HepG2 (cell line): Measurements from ENCODE around the gene LRRC72. TPM values are rescaled to one million over a fixed set of nuclear protein-coding genes. Genes with fewer than 3 reads are reported as not detected.

Experiments
- ATAC-seq: fragments of 200-7000 bp; cut with Tn5 transposase; 3 replicates; pipeline ENCODE4 v1.9.1; 2020; ENCODE audit warnings: mild to moderate bottlenecking, moderate library complexity
- BruUV-seq: library from RNA; stranded (reverse); fragments of 400-500 nt; replicated peaks from 2 replicates; lab custom pipeline; 2021; lab: Mats Ljungman, UMichigan
- CTCF ChIA-PET: fragments of 300-600 bp; formaldehyde crosslinking; extraction: SDS; loops from one replicate; lab custom pipeline; 2021; ENCODE audit warnings: low total read pairs, inconsistent platforms, low intra/inter-chr PET ratio; lab: Yijun Ruan, JAX
- POLR2A ChIA-PET: fragments of 350-600 bp; sonication (Branson Sonifier 250); formaldehyde crosslinking; loops from one replicate; lab custom pipeline; 2020; ENCODE audit warnings: antibody characterized with exemption, inconsistent platforms; lab: Yijun Ruan, JAX
- DNase-seq: peaks from one replicate; pipeline ENCODE4 v3.0.0-alpha.2; 2015; ENCODE audit warnings: low spot score
- FAIRE-seq: peaks from 3 replicates; lab custom pipeline; 2011; peaks lifted over from hg19 to GRCh38; lab: Jason Lieb, UNC
- H2AFZ ChIP-seq: one replicate; pipeline ENCODE4 v1.6.1; 2011; ENCODE audit warnings: low read length, inconsistent platforms
- H3K27ac ChIP-seq: fragments of 300-600 bp; 3 replicates; pipeline ENCODE4 v1.8.0; 2011; ENCODE audit warnings: mixed run types, mild to moderate bottlenecking, mixed read lengths, low read length, inconsistent platforms; ENCODE audit not compliant: insufficient read depth; ENCODE audit errors: extremely low read length
- H3K27me3 ChIP-seq, 2 experiments: fragments of 200-600 bp in 1 of 2; 2 replicates in 1 of 2; 3 replicates in 1 of 2; pipeline versions ENCODE4 v1.6.0 to v1.8.0; 2011; ENCODE audit warnings: low read length in 2 of 2, mild to moderate bottlenecking in 2 of 2, moderate library complexity in 2 of 2, inconsistent platforms in 1 of 2; ENCODE audit not compliant: insufficient read depth in 2 of 2, control insufficient read depth in 1 of 2
- H3K36me3 ChIP-seq, 2 experiments: fragments of 200-600 bp in 1 of 2; replicated peaks in 1 of 2; 2 replicates in 1 of 2; 3 replicates in 1 of 2; pipeline versions ENCODE4 v1.5.1 to v1.8.0; 2011; ENCODE audit warnings: low read length in 2 of 2, inconsistent platforms in 1 of 2; ENCODE audit not compliant: insufficient read depth in 2 of 2, control insufficient read depth in 1 of 2
- H3K4me1 ChIP-seq: 2 replicates; pipeline ENCODE4 v1.5.1; 2012; ENCODE audit warnings: low read length, inconsistent platforms; ENCODE audit not compliant: insufficient read depth
- H3K4me2 ChIP-seq: 2 replicates; pipeline ENCODE4 v1.6.0; 2011; ENCODE audit warnings: low read depth, low read length, inconsistent platforms
- H3K4me3 ChIP-seq, 3 experiments: fragments of 200-600 bp in 1 of 3; sonication (generic), shearing (Covaris generic) in 1 of 3; replicated peaks in 1 of 3; 2 replicates each; pipeline ENCODE4 v1.5.1; 2011 to 2016; ENCODE audit warnings: low read length in 3 of 3, inconsistent platforms in 2 of 3, low read depth in 2 of 3, mild to moderate bottlenecking in 2 of 3, control low read depth in 1 of 3, mixed read lengths in 1 of 3; ENCODE audit not compliant: insufficient read depth in 1 of 3
- H3K79me2 ChIP-seq: one replicate; pipeline ENCODE4 v1.6.1; 2011; ENCODE audit warnings: low read length, inconsistent platforms; ENCODE audit not compliant: insufficient read depth
- H3K9ac ChIP-seq: 2 replicates; pipeline ENCODE4 v1.6.0; 2011; ENCODE audit warnings: mild to moderate bottlenecking, low read depth, low read length, inconsistent platforms; ENCODE audit not compliant: insufficient read depth
- H3K9me3 ChIP-seq: 2 replicates; pipeline ENCODE4 v1.5.1; 2012; ENCODE audit warnings: mild to moderate bottlenecking, low read length
- H4K20me1 ChIP-seq: 2 replicates; pipeline ENCODE4 v1.6.0; 2011; ENCODE audit warnings: inconsistent platforms, mild to moderate bottlenecking, low read length, moderate library complexity; ENCODE audit not compliant: insufficient read depth
- KDM4B ChIP-seq: sonication (generic); formaldehyde crosslinking; IDR thresholded peaks from 2 replicates; pipeline ENCODE4 v1.4.0; 2020; ENCODE audit warnings: missing genetic modification reagents
- WGBS: methylation state at CpG from one replicate; pipeline ENCODE4 v1.1.6; 2017; ENCODE audit warnings: low lambda C conversion rate; 5-methylcytosine and 5-hydroxymethylcytosine counted together
- in situ Hi-C: cut with HindIII; loops from 2 replicates; pipeline ENCODE4 v1.10.0; 2017; ENCODE audit warnings: low pct_unique_long_range_greater_than_20kb; ENCODE audit not compliant: extremely low pct_ligation_motif_present
- intact Hi-C: fragments of 100-400 bp; cut with micrococcal nuclease; formaldehyde crosslinking; loops from one replicate; pipeline ENCODE4 v1.10.0; 2022; ENCODE audit not compliant: unreplicated experiment
- polyA plus RNA-seq, 8 experiments: library from polyadenylated mRNA; depleted of rRNA in 3 of 8; stranded (reverse) in 7 of 8; unstranded in 1 of 8; fragments of >200 nt; fragmentation: Illumina TruSeq in 4 of 8; extraction: Trizol in 4 of 8; gene quantifications; 2 replicates each; pipeline versions ENCODE4 v1.2.1 to v1.2.3, GENCODE V29; 2011 to 2016; ENCODE audit warnings: low read depth in 4 of 8, missing spikeins in 1 of 8, mixed read lengths in 1 of 8; ENCODE audit not compliant: insufficient read depth in 1 of 8
- total RNA-seq, 5 experiments: library from RNA; depleted of rRNA; stranded (reverse); fragments of >200 nt; fragmentation: Illumina TruSeq; extraction: Trizol; gene quantifications; 2 replicates each; pipeline ENCODE4 v1.2.3, GENCODE V29; 2016; ENCODE audit warnings: low read depth in 1 of 5

Gene LRRC72
- total and polyA plus RNA-seq, 2 of the 13 experiments (the other 11 are each of a cell fraction or from before 2014, with no cell fraction given) = not detected

- FAIRE-seq = no peak
- Histone ChIP-seq H3K79me2 (no peaks in the 10 kb centered on the region), H3K9ac (no peak overlapping the region), H3K4me3 (no peak overlapping the region), H3K9me3 (no peaks in the 10 kb centered on the region), H3K36me3 (peaks cover 0 to 14% of the 10 kb centered on the region in 2 experiments; a peak in 3 of 5 replicates), H2AFZ (no peak overlapping the region), H3K27me3 (no peaks in the 10 kb centered on the region), H3K4me2 (no peak overlapping the region), H4K20me1 (no peaks in the 10 kb centered on the region), H3K27ac (no peak overlapping the region), H3K4me1 (no peaks in the 10 kb centered on the region)
- no peak for TF ChIP-seq KDM4B (CRISPR knock-in tag)
- 100% methylated on average over 1 of the region's 1 CpG for WGBS
- ChIA-PET POLR2A (no interaction called here), CTCF (no interaction called here)
- no peak for ATAC-seq
- BruUV-seq = no TSS peak
- intact Hi-C loops (no loop called here), in situ Hi-C loops (no loop called here)
- DNase-seq = no peak
Observed at GRCh38 chr7:16630654-16631053, 104.0 kb downstream of the LRRC72 start.

Other genes starting within 250 kb of the LRRC72 start
- 1.1 and 1.3 TPM in 2 replicates for gene CRPPA, start 105.3 kb upstream of the LRRC72 start, total RNA-seq (2016; rRNA removed; fragmentation: Illumina TruSeq; extraction: Trizol)
- 0.16 and 0.18 TPM in 2 replicates for gene CRPPA, start 105.3 kb upstream of the LRRC72 start, polyA plus RNA-seq (2011; rRNA removed)
- gene SOSTDC1, start 61.1 kb upstream of the LRRC72 start, total RNA-seq (2016; rRNA removed; fragmentation: Illumina TruSeq; extraction: Trizol) = not detected in 2 replicates
- not detected in 2 replicates for gene SOSTDC1, start 61.1 kb upstream of the LRRC72 start, polyA plus RNA-seq (2011; rRNA removed)
- gene ANKMY2, start 118.9 kb downstream of the LRRC72 start, total RNA-seq (2016; rRNA removed; fragmentation: Illumina TruSeq; extraction: Trizol) = 21.6 and 32.0 TPM in 2 replicates
- 11.1 and 12.2 TPM in 2 replicates for gene ANKMY2, start 118.9 kb downstream of the LRRC72 start, polyA plus RNA-seq (2011; rRNA removed)
- gene BZW2, start 119.4 kb downstream of the LRRC72 start, total RNA-seq (2016; rRNA removed; fragmentation: Illumina TruSeq; extraction: Trizol) = 95.2 and 111 TPM in 2 replicates
- 18.9 and 21.8 TPM in 2 replicates for gene BZW2, start 119.4 kb downstream of the LRRC72 start, polyA plus RNA-seq (2011; rRNA removed)
- 4.7 and 6.2 TPM in 2 replicates for gene TSPAN13, start 226.9 kb downstream of the LRRC72 start, total RNA-seq (2016; rRNA removed; fragmentation: Illumina TruSeq; extraction: Trizol)
- 5.8 and 6.4 TPM in 2 replicates for gene TSPAN13, start 226.9 kb downstream of the LRRC72 start, polyA plus RNA-seq (2011; rRNA removed)